Stimulated activated CD8-positive, alpha-beta memory T cell treated with anti-CD3 and anti-CD28 coated beads, Interleukin-4, amount 100 ng/mL, for 4 hours (primary cell): ENCODE results near the gene RHOBTB3.

Experiments used
- DNase-seq, 2 donors: peaks; one replicate each; pipeline ENCODE4 v3.0.0-alpha.2; 2020; ENCODE audit warnings: low read depth in 2 of 2, low spot score in 1 of 2

The RHOBTB3 gene

GRCh38 chr5:95762652-95763041, 31.5 kb downstream of the RHOBTB3 start:
- DNase-seq, result no peak

GRCh38 chr5:95763941-95764340, 32.8 kb downstream of the RHOBTB3 start:
- no peak for DNase-seq

- no peak for DNase-seq
Observed at GRCh38 chr5:95768731-95769130, 37.6 kb downstream of the RHOBTB3 start.

- no peak for DNase-seq
Observed at GRCh38 chr5:95770830-95771708, 39.9 kb downstream of the RHOBTB3 start.

- DNase-seq, result no peak
Observed at GRCh38 chr5:95771892-95772291, 40.8 kb downstream of the RHOBTB3 start.

- DNase-seq, result no peak
Observed at GRCh38 chr5:95773335-95774059, 42.4 kb downstream of the RHOBTB3 start.

GRCh38 chr5:95777441-95777840, 46.3 kb downstream of the RHOBTB3 start:
- no peak for DNase-seq

GRCh38 chr5:95778713-95779436, 47.7 kb downstream of the RHOBTB3 start:
- no peak for DNase-seq

- no peak for DNase-seq
Observed at GRCh38 chr5:95779611-95780010, 48.5 kb downstream of the RHOBTB3 start.

- no peak for DNase-seq
Observed at GRCh38 chr5:95780597-95780996, 49.5 kb downstream of the RHOBTB3 start.

- peak; percentile 42 to 50 for DNase-seq
Observed at GRCh38 chr5:95781101-95781583, 50.0 kb downstream of the RHOBTB3 start.

GRCh38 chr5:95782181-95782580, 51.0 kb downstream of the RHOBTB3 start:
- DNase-seq, result no peak

GRCh38 chr5:95783661-95784060, 52.5 kb downstream of the RHOBTB3 start:
- no peak for DNase-seq

- DNase-seq, result no peak
Observed at GRCh38 chr5:95784514-95785302, 53.6 kb downstream of the RHOBTB3 start.

- no peak for DNase-seq
Observed at GRCh38 chr5:95786821-95787418, 55.8 kb downstream of the RHOBTB3 start.

- DNase-seq, result no peak
Observed at GRCh38 chr5:95788493-95788892, 57.4 kb downstream of the RHOBTB3 start.

GRCh38 chr5:95791751-95792150, 60.6 kb downstream of the RHOBTB3 start:
- no peak for DNase-seq

- DNase-seq, result no peak
Observed at GRCh38 chr5:95794070-95794516, 63.0 kb downstream of the RHOBTB3 start.

GRCh38 chr5:95797301-95797700, 66.2 kb downstream of the RHOBTB3 start:
- no peak for DNase-seq

GRCh38 chr5:95798048-95798447, 66.9 kb downstream of the RHOBTB3 start:
- no peak for DNase-seq
